ENCODE measurements around the gene WDCP.
"Not testable (repeated sequence)": the region's sequence is repeated elsewhere in the genome, so short reads cannot be mapped to it uniquely, and the experiment has no call there.

WDCP gene, protein sequence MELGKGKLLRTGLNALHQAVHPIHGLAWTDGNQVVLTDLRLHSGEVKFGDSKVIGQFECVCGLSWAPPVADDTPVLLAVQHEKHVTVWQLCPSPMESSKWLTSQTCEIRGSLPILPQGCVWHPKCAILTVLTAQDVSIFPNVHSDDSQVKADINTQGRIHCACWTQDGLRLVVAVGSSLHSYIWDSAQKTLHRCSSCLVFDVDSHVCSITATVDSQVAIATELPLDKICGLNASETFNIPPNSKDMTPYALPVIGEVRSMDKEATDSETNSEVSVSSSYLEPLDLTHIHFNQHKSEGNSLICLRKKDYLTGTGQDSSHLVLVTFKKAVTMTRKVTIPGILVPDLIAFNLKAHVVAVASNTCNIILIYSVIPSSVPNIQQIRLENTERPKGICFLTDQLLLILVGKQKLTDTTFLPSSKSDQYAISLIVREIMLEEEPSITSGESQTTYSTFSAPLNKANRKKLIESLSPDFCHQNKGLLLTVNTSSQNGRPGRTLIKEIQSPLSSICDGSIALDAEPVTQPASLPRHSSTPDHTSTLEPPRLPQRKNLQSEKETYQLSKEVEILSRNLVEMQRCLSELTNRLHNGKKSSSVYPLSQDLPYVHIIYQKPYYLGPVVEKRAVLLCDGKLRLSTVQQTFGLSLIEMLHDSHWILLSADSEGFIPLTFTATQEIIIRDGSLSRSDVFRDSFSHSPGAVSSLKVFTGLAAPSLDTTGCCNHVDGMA

DNA sequence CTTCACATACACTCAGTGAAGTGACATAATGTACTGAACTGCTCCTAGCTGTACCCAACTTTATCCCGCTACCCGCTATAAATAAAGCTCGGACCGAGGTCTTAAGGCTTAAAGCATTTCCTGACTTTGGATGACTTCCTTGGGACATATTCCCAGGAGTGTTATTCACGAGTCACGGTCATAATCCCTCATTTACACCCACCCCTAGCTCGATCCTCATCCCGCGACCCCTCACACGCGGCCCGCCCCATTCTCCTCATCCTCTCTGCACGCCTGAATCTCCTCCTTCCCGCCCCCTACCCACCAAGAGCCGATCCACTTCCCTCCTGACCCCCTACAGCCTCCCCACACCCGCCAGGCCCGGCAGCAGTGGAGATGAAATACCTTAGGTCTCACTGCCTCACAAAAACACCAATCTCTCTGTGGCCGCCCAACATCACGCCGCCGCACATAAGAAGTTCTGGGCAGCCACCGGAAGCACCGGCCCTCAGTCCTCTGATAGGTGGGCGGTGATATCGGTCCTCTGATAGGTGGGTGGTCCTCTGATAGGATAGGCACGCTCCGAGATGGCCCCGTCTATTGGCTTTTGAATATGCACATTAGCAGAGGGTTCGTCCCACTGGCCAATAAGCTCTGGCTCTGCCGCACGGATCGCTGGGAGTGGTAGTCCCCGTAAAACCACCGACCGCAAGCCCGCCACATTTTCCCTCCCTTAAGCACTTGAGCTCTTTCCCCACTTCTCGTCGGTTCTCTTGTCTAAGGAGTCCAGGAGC is at the start of gene WDCP:
TSS of gene WDCP (minus strand) at position 462 of the 773 bp plus-strand sequence. CDS start 7,897 bp downstream, outside the sequence.
- peak; percentile 96 for FAIRE-seq

DNA sequence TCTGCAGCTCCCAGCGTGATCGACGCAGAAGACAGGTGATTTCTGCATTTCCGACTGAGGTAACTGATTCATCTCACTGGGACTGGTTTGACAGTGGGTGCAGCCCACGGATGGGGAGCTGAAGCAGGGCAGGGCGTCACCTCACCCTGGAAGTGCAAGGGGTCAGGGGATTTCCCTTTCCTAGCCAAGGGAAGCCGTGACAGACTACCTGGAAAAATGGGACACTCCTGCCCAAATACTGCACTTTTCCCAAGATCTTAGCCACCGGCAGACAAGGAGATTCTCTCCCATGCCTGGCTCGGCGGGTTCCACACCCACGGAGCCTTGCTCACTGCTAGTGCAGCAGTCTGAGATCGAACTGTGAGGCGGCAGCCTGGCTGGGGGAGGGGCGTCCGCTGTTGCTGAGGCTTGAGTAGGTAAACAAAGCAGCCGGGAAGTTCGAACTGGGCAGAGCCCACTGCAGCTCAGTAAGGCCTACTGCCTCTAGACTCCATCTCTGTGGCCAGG is 48.0 kb upstream of the WDCP start:
- FAIRE-seq: not testable (repeated sequence)

DNA sequence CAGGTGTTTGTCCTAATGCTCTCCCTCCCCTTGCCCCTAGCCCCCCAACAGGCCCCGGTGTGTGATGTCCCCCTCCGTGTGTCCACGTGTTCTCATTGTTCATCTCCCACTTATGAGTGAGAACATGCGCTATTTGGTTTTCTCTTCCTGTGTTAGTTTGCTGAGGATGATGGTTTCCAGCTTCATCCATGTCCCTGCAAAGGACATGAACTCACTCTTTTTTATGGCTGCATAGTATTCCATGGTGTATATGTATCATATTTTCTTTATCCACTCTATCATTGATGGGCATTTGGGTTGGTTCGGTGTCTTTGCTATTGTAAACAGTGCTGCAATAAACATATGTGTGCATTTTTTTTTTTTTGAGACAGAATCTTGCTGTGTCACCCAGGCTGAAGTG is 46.1 kb upstream of the WDCP start:
- FAIRE-seq: not testable (repeated sequence)

DNA sequence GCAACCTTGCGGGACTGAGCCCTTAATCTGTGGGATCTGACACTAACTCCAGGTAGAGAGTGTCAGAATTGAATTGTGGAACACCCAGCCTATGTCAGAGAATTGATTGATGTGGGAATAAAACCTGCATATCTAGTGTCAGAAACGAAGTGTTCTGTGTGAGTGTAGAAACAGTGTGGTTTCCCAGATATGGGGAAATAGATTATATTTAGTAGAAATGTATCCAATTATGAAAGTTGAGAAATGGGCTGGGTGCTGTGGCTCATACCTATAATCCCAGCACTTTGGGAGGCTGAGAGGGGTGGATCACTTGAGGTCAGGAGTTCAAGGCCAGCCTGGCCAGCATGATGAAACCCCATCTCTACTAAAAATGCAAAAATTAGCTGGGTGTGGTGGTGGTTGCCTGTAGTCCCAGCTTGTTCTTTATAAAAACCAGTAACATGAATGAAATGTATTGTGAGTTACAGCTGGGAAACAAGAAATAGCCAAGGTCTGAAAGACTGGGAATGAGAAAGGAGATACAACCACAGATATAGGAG is 41.7 kb upstream of the WDCP start:
- FAIRE-seq: no peak

DNA sequence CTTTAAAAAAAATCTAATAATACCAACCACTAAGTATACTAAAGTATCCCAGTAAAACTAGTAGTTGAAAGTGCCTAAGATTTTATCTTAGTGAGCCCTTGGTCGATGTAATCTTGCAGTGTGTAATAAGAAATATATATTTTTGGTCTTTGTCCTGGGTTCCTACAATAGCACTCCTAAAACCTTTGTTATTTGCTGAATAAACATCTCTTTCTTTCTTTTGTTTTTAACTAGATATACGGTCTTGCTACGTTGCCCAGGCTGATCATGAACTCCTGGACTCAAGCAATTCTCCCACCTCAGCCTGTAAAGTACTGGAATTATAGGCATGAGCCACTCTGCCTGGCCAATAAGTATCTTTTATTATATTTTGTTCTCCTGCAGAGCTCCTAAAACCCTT is 39.8 kb upstream of the WDCP start:
- no peak for FAIRE-seq

DNA sequence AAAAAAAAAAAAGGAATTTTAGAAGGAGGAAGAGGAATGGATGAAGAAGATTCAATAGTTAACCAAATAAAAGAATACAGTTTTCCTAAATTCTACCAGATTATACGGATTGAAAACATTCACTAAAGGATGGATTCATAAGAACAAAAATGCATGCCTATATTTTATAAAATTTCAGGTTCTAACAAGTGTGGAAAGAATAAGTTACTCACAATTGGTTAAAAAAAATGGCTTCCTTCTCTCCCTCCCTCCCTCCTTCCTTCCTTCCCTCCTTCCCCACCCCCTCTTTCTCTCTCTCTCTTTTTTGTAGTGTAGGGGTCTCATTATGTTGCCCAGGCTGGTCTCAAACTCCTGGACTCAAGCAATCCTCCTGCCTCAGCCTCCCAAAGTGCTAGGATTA is 39.0 kb upstream of the WDCP start:
- FAIRE-seq: no peak

DNA sequence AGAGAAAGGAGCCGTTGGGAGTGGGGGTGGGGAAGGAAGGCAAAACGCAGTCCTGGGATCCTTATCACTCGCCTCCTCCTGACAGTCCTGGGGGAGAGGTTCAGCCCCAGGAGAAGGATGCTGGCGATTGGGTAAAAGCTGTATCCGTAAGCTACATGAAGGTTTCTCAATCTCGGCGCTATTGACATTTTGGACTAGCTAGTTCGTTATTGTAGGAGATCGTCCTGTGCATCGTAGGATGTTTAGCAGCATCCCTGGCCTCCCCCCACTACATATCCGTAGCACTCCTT is 38.0 kb upstream of the WDCP start:
- no peak for FAIRE-seq

DNA sequence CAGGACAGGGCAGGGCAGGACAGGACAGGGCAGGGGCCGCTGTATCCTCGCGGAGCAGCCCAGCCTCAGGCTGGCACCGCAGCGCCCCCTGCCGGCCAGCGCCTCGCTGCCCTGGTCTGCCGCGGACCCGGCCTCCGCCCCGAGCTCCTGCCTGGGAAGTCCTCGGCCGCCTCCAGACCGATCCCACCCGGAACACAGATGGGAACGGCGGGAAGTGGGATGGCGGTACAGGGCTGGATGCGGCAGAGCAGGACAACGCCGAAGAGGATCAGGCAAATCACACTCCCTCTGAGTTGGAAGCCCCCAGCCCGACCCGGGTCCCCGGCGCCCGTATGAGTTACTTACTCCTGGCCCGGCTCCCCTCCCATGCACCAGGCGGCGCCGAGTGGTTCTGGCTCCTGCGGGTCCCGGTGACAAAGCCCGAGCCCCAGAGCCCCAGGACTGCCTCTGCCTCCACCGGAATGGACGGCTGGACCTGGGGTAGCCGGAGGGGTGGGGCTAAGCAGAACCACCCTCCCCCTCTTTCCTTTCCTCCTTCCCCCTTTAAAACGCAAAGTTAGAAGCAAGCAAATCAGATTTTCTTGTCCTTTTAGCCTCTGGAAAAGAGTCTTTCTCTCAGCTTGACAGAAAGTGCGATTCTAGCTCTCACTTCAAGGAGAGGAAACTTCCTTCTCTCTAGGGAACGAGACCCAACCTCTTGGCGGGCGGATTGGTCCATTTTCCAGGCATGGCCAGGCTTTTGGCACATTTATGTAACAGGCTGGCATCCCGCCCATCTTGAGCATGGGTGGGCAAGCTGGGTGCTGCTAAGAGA is 37.4 kb upstream of the WDCP start, which contains the start of gene TP53I3:
TSS of gene TP53I3 (minus strand) at position 449 of the 814 bp plus-strand sequence. CDS start 508 bp downstream, outside the sequence.
- peak; percentile 15 for FAIRE-seq

DNA sequence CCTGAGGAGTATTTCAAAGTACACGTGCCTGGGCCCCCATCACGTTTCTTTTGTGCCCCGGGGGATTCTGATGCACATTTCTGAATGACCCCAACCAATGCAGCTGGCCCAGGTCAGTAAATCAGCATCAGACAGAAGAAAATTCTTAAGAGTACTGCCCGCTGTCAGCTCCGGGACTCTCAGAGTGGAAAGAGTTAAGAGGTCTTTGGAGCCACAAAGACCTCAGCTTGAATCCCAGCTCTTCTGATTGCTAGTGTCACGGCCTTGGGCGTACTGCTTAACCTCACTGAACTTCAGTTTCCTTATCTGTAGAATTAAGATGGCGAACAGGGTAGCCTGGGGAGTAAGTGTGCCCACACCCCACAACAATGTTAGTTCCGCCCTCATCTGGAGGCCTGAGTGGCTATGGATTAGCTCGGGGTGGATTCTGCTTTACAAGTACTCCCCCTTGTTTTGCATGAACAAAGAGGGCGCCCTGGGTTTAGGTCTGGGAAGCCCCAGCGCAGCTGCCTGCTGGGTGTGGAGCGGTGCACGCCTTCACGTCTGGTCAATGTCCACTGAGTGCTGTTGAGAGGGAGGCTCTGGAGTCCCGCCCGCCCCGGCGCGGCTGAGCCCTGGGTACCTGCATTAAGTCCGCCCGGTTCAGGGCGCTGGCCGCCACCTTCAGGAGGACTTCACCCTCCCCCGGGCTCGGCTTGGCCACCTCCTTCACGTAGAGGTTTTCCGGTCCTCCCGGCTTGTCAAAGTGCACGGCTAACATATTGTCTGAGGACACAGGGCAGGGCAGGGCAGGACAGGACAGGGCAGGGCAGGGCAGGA is 36.6 kb upstream of the WDCP start:
- FAIRE-seq: no peak

DNA sequence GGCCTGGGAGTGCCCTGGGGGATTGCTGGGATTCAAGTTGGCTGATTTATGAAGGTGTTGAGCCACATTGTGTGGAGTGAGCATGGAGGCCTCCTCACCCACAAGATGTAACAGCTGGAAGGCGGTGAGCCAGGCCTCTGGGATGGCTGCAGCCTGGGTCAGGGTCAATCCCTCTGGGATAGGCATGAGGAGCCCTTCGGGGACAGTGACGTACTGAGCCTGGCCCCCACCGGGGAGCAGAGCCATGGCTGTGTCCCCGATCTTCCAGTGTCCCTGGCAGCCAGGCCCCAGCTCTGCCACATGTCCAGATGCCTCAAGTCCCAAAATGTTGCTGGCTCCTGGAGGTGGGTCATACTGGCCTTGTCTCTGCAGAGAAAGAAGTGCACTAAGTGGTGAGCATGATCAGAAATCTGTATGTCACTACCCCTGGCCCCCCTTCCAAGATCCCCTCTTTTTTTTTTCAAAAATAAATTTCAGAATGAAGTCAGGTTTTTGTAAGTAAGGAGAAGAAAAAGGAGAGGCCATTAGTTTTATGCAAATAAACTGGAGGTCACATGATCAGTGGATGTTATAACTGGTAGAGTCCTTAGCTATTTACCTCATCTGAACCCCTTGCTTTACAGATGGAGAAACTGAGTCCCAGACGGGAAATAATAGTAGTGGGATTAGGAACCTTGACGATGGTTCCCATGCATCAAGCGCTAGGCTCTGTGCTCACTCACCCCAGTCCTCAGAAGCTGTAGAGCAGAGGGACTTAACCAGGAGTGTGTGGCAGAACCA is 35.8 kb upstream of the WDCP start:
- FAIRE-seq: no peak

DNA sequence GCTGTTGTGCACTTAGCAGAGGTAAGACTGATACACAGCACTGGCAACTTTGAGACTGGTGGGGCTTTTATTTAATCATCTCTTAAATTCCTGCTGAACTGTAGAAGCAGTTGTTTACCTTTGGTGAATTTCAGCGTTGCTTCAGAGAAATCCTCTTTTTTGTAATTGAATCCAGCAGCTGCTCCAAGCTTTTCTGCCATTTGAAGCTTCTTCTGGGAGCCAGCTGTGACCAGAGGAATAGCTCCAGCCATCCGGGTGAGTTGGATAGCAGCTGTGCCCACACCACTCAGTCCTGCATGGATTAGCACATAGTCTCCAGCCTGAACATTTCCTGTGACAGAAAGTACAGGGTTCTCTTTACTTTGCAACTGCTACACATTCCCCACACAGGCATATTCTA is 33.5 kb upstream of the WDCP start:
- FAIRE-seq: no peak

DNA sequence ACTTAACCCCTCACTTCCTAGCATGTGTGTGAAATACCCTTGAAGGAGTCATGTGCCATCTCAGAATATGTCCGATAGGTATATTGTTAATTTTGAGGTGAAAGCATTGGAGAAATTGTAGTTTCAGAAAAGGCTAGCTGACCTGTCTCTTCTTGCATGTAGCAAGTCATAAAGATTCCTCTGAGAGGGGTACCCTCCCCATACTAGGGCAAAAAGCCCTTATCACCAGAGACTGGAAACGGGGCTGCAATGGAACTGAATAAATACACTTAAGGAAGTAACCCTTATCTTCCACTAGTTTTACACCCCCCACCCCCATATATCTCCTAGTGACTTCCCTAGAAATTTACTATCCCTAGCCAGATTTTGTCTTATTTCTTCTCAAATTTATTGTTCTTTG is 30.7 kb upstream of the WDCP start:
- no peak for FAIRE-seq

DNA sequence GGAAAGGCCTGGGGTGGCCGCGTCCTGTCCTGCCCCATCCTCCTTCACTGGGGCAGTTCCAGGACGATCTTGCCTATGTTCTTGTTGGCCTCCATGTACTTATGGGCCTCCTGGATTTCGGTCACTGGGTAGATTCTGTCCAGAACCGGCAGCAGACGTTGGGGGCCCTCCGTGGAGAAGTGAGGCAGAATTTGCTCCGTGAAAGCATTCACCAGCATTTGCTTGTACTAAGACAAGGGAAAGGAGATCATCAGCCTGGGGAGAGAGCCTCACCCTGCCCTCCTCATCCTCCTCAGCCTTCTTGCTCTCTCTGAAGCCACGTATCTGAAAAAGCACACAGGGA is 30.3 kb upstream of the WDCP start:
- no peak for FAIRE-seq

DNA sequence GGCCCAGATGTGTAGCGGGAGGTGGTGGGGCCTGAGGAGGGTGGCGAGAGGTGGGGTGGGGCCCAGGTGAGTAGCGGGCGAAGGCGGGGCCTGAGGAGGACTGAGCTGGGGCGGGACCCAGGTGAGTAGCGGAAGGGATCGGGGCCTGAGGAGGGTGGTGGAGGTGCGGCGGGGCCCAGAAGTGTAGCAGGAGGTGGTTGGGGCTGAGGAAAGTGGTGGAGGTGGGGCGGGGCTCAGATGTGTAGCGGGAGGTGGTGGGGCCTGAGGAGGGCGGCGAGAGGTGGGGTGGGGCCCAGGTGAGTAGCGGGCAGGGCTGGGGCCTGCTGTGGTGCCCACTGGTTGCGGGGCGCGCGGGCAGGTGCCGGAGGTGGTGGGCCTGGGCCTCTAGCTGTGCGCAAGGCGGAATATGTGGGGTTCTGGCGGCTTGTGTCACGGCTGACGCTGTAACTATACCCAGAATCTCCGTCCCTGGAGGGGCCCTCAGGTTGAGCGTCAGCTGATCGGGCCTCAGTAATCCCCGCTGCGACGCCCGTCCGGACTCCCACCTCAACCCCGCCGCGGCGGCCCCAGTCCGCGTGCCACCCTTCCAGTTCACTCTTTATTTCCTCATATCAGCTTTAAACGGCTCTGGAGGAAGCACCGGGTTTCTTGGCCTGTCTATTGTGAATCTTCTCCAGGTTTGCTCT is 29.8 kb upstream of the WDCP start:
- no peak for FAIRE-seq

DNA sequence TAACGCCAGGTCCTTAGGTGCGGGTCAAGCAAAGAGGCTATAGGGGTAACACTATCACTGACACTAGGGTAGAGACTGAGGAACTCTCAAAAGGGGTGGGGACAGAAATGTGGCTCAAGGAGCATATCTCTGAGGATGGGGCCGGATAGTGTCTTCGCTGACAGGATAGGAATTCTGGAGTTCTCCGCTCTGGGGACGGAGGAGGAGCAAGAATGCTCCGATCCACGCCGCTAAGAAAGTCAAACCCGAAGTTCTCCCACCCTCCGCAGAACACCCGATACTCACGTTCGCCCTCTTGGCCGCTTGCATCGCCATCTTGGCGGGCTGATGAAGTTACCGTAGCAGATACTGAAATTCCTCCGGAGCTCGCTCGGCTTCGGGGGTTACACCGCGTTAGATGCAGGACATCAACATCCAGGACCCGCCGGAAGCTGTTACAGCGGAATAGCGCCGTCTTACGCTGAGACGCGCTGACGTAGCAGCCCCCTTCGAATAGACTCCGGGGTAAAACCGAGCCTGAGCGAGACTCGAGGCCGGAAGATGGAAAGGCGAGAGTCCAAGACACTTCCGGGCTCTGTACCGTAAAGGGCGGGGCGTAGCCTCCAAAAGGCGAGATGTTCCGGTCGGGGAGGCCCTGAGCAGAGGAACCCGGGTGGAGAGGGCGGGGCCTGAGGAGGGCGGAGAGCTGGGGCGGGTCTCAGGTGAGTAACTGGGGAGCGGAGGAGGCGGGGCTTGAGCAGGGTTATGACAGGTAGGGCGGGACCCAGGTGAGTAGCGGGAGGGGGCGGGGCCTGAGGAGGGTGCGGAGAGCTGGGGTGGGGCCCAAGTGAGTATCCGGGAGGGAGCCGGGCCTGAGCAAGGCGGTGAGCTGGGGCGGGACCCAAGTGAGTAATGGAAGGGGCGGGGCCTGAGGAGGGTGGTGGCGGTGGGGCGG is 29.0 kb upstream of the WDCP start, which contains the start of gene SF3B6:
TSS of gene SF3B6 (minus strand) at position 412 of the 934 bp plus-strand sequence. CDS start at position 315, 97 bp downstream.
- peak; percentile 96 for FAIRE-seq

DNA sequence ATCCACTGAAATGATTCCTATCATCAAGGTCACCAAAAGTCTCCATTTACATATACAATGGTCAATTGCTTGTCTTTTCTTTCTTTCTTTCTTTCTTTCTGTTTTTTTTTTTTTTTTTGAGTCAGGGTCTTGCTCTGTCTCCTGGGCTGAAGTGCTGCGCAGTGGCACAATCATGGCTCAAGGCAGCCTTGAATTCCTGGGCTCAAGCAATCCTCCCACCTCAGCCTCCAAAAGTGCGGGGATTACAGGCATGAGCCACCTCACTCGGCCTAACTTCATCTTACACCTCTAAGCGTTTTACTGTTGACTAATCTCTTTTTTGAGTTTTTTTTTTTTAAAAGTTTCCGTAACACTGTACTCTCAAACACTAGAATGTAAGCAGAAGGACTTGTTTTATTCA is 28.1 kb upstream of the WDCP start:
- no peak for FAIRE-seq

DNA sequence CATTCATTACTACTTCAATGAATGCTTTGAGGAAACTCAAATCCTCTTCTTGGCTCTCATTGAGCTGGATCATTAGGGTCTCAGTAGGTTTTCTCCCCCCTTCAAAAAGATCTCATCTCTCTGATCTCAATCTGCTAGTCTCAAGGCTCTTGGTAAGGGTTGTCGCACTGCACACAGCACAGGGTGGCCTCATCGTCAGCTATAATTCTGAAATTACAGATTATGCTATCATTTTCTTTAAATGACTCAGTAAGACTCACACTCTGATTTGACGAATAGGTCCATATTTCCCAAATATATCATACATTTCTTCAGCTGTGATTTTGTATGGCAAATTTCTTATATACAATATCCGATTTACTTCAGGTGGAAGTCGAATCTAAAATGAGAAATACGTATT is 26.6 kb upstream of the WDCP start:
- FAIRE-seq: no peak

DNA sequence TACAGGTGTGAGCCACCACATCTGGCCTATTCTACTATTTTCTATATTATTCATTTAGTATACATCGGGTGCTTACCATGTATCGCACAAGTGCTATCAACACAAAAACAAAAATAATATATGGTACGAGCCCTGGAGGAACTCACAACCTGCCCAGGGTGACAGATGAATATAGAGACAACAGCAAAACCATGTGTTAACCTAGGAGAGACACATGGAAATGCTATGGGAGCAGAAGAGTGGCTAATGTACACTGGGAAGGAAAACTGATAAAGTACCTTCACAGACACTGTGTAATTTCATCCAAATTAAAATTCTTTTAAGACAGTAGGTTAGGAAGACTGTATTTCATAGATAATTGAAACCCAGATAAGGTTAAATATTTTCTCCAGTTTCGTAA is 25.1 kb upstream of the WDCP start:
- FAIRE-seq: no peak

DNA sequence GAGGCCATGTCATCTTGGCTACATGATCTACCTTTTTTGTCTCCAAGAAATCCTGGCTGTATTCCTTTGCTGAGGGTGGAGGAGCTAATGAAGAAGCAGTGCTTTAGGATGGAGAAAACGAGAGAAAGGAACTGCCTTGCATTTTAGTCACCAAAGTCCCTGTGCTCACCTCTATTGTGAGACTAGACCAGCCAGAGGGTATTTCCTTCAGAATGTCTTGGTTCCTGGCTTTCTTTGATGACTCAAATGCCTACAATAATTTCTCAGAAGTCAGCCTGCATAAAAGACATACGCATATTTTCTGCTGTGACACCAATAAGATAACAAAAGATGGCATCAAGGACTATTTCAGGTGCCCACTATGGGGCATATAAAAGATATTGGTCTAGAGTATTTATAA is 18.1 kb upstream of the WDCP start:
- no peak for FAIRE-seq
